Measurements from ENCODE around the gene PCDH7.
A peak's percentile ranks its signal among the peaks of the same experiment; 100 is the strongest.

- no peak for TF ChIP-seq POLR2A (IDR thresholded peaks at IDR 0.05)
- TF ChIP-seq, protein P1, sequence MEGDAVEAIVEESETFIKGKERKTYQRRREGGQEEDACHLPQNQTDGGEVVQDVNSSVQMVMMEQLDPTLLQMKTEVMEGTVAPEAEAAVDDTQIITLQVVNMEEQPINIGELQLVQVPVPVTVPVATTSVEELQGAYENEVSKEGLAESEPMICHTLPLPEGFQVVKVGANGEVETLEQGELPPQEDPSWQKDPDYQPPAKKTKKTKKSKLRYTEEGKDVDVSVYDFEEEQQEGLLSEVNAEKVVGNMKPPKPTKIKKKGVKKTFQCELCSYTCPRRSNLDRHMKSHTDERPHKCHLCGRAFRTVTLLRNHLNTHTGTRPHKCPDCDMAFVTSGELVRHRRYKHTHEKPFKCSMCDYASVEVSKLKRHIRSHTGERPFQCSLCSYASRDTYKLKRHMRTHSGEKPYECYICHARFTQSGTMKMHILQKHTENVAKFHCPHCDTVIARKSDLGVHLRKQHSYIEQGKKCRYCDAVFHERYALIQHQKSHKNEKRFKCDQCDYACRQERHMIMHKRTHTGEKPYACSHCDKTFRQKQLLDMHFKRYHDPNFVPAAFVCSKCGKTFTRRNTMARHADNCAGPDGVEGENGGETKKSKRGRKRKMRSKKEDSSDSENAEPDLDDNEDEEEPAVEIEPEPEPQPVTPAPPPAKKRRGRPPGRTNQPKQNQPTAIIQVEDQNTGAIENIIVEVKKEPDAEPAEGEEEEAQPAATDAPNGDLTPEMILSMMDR (IDR thresholded peaks at IDR 0.05), result peak; percentile 13 to 36 (median 31)
Observed at GRCh38 chr4:30721185-30722091, 1.3 kb downstream of the PCDH7 start.
